Neuronal stem cell (in vitro differentiated cells): ENCODE measurements around the gene HDAC9.

Experiments used
- DNase-seq: peaks from one replicate; pipeline ENCODE4 v3.0.0-alpha.2; 2013; ENCODE audit warnings: low spot score
- H2AFZ ChIP-seq: one replicate; pipeline ENCODE4 v1.6.1; 2013; ENCODE audit warnings: mild to moderate bottlenecking, low read length, inconsistent platforms
- H2AK5ac ChIP-seq: 2 replicates; pipeline ENCODE4 v1.6.1; 2013; ENCODE audit warnings: low read depth, mild to moderate bottlenecking, inconsistent platforms, low read length, moderate library complexity, mixed read lengths
- H2BK120ac ChIP-seq: 2 replicates; pipeline ENCODE4 v1.6.1; 2013; ENCODE audit warnings: low read depth, mild to moderate bottlenecking, inconsistent platforms, low read length, moderate library complexity, mixed read lengths
- H2BK12ac ChIP-seq: one replicate; pipeline ENCODE4 v1.6.1; 2013; ENCODE audit warnings: low read length, inconsistent platforms
- H2BK15ac ChIP-seq: 2 replicates; pipeline ENCODE4 v1.6.1; 2013; ENCODE audit warnings: mild to moderate bottlenecking, low read length, inconsistent platforms, mixed read lengths
- H2BK5ac ChIP-seq: one replicate; pipeline ENCODE4 v1.6.1; 2013; ENCODE audit warnings: inconsistent platforms, mild to moderate bottlenecking, low read length, moderate library complexity
- H3K14ac ChIP-seq: one replicate; pipeline ENCODE4 v1.6.1; 2013; ENCODE audit warnings: low read length, inconsistent platforms
- H3K18ac ChIP-seq: 2 replicates; pipeline ENCODE4 v1.6.1; 2013; ENCODE audit warnings: low read length, inconsistent platforms
- H3K23ac ChIP-seq: 2 replicates; pipeline ENCODE4 v1.6.1; 2013; ENCODE audit warnings: low read depth, mild to moderate bottlenecking, mixed read lengths, low read length, inconsistent platforms; ENCODE audit not compliant: poor library complexity
- H3K27ac ChIP-seq: replicated peaks from 3 replicates; pipeline ENCODE4 v1.5.1; 2013; ENCODE audit warnings: low read length, inconsistent platforms
- H3K27me3 ChIP-seq, 3 experiments: 2 replicates each; pipeline ENCODE4 v1.6.1; 2013; ENCODE audit warnings: low read length in 3 of 3, mild to moderate bottlenecking in 2 of 3, inconsistent platforms in 1 of 3, low read depth in 1 of 3, mixed read lengths in 1 of 3, moderate library complexity in 1 of 3; ENCODE audit not compliant: control insufficient read depth in 3 of 3, insufficient read depth in 3 of 3
- H3K36me3 ChIP-seq, 2 donors: replicated peaks in 1 of 2; 2 replicates each; pipeline ENCODE4 v1.6.1; 2013; ENCODE audit warnings: low read length in 2 of 2; ENCODE audit not compliant: control insufficient read depth in 2 of 2, insufficient read depth in 2 of 2
- H3K4ac ChIP-seq: 2 replicates; pipeline ENCODE4 v1.6.1; 2013; ENCODE audit warnings: inconsistent platforms, mild to moderate bottlenecking, low read length, moderate library complexity
- H3K4me1 ChIP-seq, 2 donors: 1 replicate in 1 of 2; 2 replicates in 1 of 2; pipeline ENCODE4 v1.6.1; 2013; ENCODE audit warnings: low read length in 2 of 2, low read depth in 1 of 2; ENCODE audit not compliant: control insufficient read depth in 2 of 2, insufficient read depth in 1 of 2
- H3K4me2 ChIP-seq: one replicate; pipeline ENCODE4 v1.6.1; 2013; ENCODE audit warnings: mild to moderate bottlenecking, low read length, inconsistent platforms; ENCODE audit not compliant: insufficient read depth, poor library complexity, severe bottlenecking
- H3K4me3 ChIP-seq, 2 donors: 2 replicates each; pipeline ENCODE4 v1.5.1; 2013; ENCODE audit warnings: low read length in 2 of 2, mild to moderate bottlenecking in 2 of 2, inconsistent platforms in 1 of 2, moderate library complexity in 1 of 2
- H3K79me1 ChIP-seq: one replicate; pipeline ENCODE4 v1.6.1; 2013; ENCODE audit warnings: low read depth, mild to moderate bottlenecking, inconsistent platforms, low read length, moderate library complexity
- H3K9ac ChIP-seq: one replicate; pipeline ENCODE4 v1.6.1; 2013; ENCODE audit warnings: mild to moderate bottlenecking, low read depth, low read length, inconsistent platforms; ENCODE audit not compliant: poor library complexity
- H3K9me3 ChIP-seq, 2 donors: replicated peaks in 1 of 2; 2 replicates each; pipeline versions ENCODE3 to v1.6.1; 2013; ENCODE audit warnings: low read length in 2 of 2, mild to moderate bottlenecking in 2 of 2, inconsistent platforms in 1 of 2, low read depth in 1 of 2, mixed read lengths in 1 of 2, moderate library complexity in 1 of 2; ENCODE audit not compliant: control insufficient read depth in 2 of 2, insufficient read depth in 1 of 2
- H4K8ac ChIP-seq: one replicate; pipeline ENCODE4 v1.6.1; 2013; ENCODE audit warnings: low read depth, mild to moderate bottlenecking, inconsistent platforms, low read length, moderate library complexity
- H4K91ac ChIP-seq: one replicate; pipeline ENCODE4 v1.6.1; 2013; ENCODE audit warnings: low read length, low read depth, mild to moderate bottlenecking, inconsistent platforms; ENCODE audit not compliant: poor library complexity
- WGBS, 2 donors: extraction: QIAGEN DNeasy Blood & Tissue Kit; methylation state at CpG; one replicate each; pipeline ENCODE4 v1.1.7; 2013; ENCODE audit warnings: missing lambda C conversion rate in 2 of 2, mixed read lengths in 1 of 2; ENCODE audit not compliant: insufficient read length in 2 of 2, insufficient replicate concordance in 1 of 2; ENCODE audit errors: extremely low coverage in 2 of 2; 5-methylcytosine and 5-hydroxymethylcytosine counted together

The HDAC9 gene

DNA sequence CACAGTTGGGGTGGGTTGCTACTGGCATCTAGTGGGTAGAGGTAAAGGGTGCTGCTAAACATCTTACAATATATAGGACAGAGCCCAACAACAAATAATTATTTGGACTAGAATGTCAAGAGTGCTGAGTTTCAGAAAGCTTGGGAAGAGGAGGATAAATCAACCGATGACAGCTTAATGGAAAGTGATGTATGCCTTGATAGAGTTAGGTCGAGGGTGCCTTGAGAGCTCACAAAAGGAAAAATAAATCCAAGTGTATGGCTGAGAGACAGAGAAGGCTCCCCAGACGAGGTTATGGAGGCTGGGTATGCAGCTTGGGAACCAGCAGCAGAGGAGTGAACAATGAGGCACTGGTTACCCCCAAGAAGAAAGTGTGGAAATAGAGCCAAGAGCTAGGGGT lies 211.1 kb downstream of the HDAC9 start:
- no peak overlapping the region for H3K27ac ChIP-seq
- H3K4ac ChIP-seq, result no peak overlapping the region
- no peak overlapping the region for H3K4me3 ChIP-seq
- no peak overlapping the region for H3K18ac ChIP-seq
- no peaks in the 10 kb centered on the region for H3K4me1 ChIP-seq
- no peaks in the 10 kb centered on the region for H3K36me3 ChIP-seq
- DNase-seq, result no peak
- no peak overlapping the region for H3K4me2 ChIP-seq
- H4K91ac ChIP-seq, result no peak overlapping the region
- no peak overlapping the region for H3K9ac ChIP-seq
- H3K27me3 ChIP-seq, result no peaks in the 10 kb centered on the region
- no peaks in the 10 kb centered on the region for H3K79me1 ChIP-seq
- H3K23ac ChIP-seq, result no peak overlapping the region
- no CpG with 5 or more reads among the region's 3 CpGs for WGBS, 2 donors
- H2AK5ac ChIP-seq, result no peak overlapping the region
- H2BK12ac ChIP-seq, result no peak overlapping the region
- no peak overlapping the region for H3K14ac ChIP-seq
- no peak overlapping the region for H2BK15ac ChIP-seq
- H2BK5ac ChIP-seq, result no peak overlapping the region
- H4K8ac ChIP-seq, result no peak overlapping the region
- H3K9me3 ChIP-seq, result no peaks in the 10 kb centered on the region
- no peak overlapping the region for H2BK120ac ChIP-seq
- H2AFZ ChIP-seq, result no peak overlapping the region

DNA sequence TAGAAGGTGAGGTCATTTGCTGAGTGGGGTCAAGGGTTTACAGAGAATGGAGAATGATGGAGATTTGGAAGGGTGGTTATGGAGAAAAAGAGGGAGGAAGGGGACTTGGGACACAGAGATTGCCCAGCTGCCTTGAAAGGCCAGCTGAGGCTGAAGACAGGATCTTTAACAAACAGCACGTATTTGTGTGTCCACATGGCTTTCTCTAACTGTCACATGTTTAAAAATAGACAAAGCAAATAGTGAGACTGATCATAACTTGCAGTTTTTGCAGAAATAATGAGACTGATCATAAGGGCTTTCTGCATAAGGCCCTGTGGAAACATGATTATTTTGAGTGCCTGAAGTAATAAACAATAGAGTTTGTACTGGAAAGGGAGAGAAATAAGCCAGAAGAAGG lies 212.7 kb downstream of the HDAC9 start:
- H3K79me1 ChIP-seq, result no peaks in the 10 kb centered on the region
- no peak overlapping the region for H2BK12ac ChIP-seq
- no CpG with 5 or more reads among the region's 1 CpG for WGBS, 2 donors
- H3K4me1 ChIP-seq, result no peaks in the 10 kb centered on the region
- H4K91ac ChIP-seq, result no peak overlapping the region
- H2BK120ac ChIP-seq, result no peak overlapping the region
- H3K9ac ChIP-seq, result no peak overlapping the region
- no peak overlapping the region for H2BK5ac ChIP-seq
- no peak overlapping the region for H2BK15ac ChIP-seq
- no peak overlapping the region for H3K14ac ChIP-seq
- H3K27ac ChIP-seq, result no peak overlapping the region
- no peak overlapping the region for H3K18ac ChIP-seq
- H3K4ac ChIP-seq, result no peak overlapping the region
- no peak overlapping the region for H3K4me3 ChIP-seq
- no peaks in the 10 kb centered on the region for H3K36me3 ChIP-seq
- H2AK5ac ChIP-seq, result no peak overlapping the region
- no peak overlapping the region for H3K23ac ChIP-seq
- no peak for DNase-seq
- no peaks in the 10 kb centered on the region for H3K27me3 ChIP-seq
- H3K9me3 ChIP-seq, result no peaks in the 10 kb centered on the region
- H3K4me2 ChIP-seq, result no peak overlapping the region
- no peak overlapping the region for H2AFZ ChIP-seq
- no peak overlapping the region for H4K8ac ChIP-seq

DNA sequence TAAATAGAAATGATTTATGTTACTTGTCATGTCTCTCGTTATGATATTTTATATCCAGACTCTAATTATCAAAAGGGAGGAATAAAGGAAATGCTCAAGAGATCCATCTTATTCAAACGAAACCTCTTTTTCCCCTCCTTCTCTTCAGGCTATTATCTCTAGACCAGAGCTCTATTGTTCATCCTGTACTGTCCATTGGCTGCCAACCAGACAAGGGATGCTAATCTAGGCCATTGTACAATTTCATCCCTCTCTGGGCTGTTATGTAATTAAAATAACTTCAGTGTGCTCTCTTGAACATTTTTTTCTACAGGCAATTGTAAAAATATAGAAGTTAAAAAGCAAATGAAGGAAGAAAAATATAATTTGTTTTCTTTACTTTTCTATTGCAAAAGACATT lies 220.4 kb downstream of the HDAC9 start:
- no peak overlapping the region for H3K4ac ChIP-seq
- no peak overlapping the region for H2BK12ac ChIP-seq
- no peak overlapping the region for H4K91ac ChIP-seq
- no peaks in the 10 kb centered on the region for H3K36me3 ChIP-seq
- no peaks in the 10 kb centered on the region for H3K27me3 ChIP-seq
- no peaks in the 10 kb centered on the region for H3K79me1 ChIP-seq
- no peak overlapping the region for H2BK5ac ChIP-seq
- no peak overlapping the region for H3K4me2 ChIP-seq
- no peak overlapping the region for H3K4me3 ChIP-seq
- H3K23ac ChIP-seq, result no peak overlapping the region
- H3K4me1 ChIP-seq, result no peaks in the 10 kb centered on the region
- no peak overlapping the region for H3K9ac ChIP-seq
- no peak overlapping the region for H3K14ac ChIP-seq
- no peak overlapping the region for H3K27ac ChIP-seq
- H4K8ac ChIP-seq, result no peak overlapping the region
- H2AK5ac ChIP-seq, result no peak overlapping the region
- H2AFZ ChIP-seq, result no peak overlapping the region
- H3K18ac ChIP-seq, result no peak overlapping the region
- no peak for DNase-seq
- WGBS, 2 donors, result no CpG with 5 or more reads among the region's 2 CpGs
- no peak overlapping the region for H2BK15ac ChIP-seq
- no peaks in the 10 kb centered on the region for H3K9me3 ChIP-seq
- H2BK120ac ChIP-seq, result no peak overlapping the region

DNA sequence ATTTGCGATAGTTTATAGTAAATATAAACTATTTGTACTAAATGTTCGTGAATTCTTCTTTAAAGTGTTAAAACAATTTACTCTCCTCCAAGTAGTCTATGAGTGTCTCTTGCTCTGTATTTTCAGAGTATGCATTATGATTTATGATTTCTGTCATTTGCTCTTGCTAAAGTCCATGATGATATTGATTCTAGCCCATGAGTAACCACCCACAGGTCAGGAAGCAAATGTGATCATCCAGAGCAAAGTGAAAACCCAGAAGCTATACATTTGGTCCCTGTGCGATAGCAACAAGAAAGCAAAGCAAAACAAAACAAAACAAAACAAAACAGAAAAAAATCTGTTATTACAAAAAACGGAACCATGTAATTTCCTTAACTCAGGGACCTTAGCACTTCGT lies 225.9 kb downstream of the HDAC9 start:
- no CpG with 5 or more reads among the region's 5 CpGs for WGBS, 2 donors
- no peaks in the 10 kb centered on the region for H3K79me1 ChIP-seq
- no peak overlapping the region for H4K8ac ChIP-seq

More for the DNA sequence above, 225.9 kb downstream of the HDAC9 start:
- Histone ChIP-seq H3K9me3 (no peaks in the 10 kb centered on the region), H2BK15ac (no peak overlapping the region), H3K14ac (no peak overlapping the region), H3K23ac (no peak overlapping the region), H3K9ac (no peak overlapping the region), H3K4me2 (no peak overlapping the region), H2BK120ac (no peak overlapping the region), H3K18ac (no peak overlapping the region), H3K4me1 (no peaks in the 10 kb centered on the region), H3K4ac (no peak overlapping the region), H2BK12ac (no peak overlapping the region), H4K91ac (no peak overlapping the region), H2AK5ac (no peak overlapping the region), H3K36me3 (no peaks in the 10 kb centered on the region), H2AFZ (no peak overlapping the region), H3K27ac (no peak overlapping the region), H3K4me3 (no peak overlapping the region), H3K27me3 (no peaks in the 10 kb centered on the region), H2BK5ac (no peak overlapping the region)
- no peak for DNase-seq
